B cell (primary cell): ENCODE data around the gene PRRG2. TPM values are rescaled to one million over a fixed set of nuclear protein-coding genes. Genes with fewer than 3 reads are reported as not detected.

ENCODE experiments used
- ATAC-seq: fragments of 200-7000 bp; cut with Tn5 transposase; one replicate; pipeline ENCODE4 v1.10.0; 2021; ENCODE audit warnings: low read depth, mild to moderate bottlenecking, moderate number of reproducible peaks, moderate library complexity
- CTCF ChIA-PET: fragments of 350-600 bp; sonication (Branson Sonifier 250); formaldehyde crosslinking; loops from one replicate; lab custom pipeline; 2021; ENCODE audit warnings: antibody characterized with exemption, inconsistent platforms; lab: Charles Lee
- POLR2A ChIA-PET: fragments of 350-600 bp; sonication (Branson Sonifier 250); formaldehyde crosslinking; loops from one replicate; lab custom pipeline; 2021; ENCODE audit warnings: antibody characterized with exemption; lab: Charles Lee
- DNase-seq: peaks from one replicate; pipeline ENCODE4 v3.0.0; 2013
- H2AFZ ChIP-seq: 2 replicates; pipeline ENCODE4 v1.6.1; 2012; ENCODE audit warnings: mild to moderate bottlenecking, low read depth, low read length; ENCODE audit not compliant: insufficient read depth, poor library complexity, severe bottlenecking
- H3K27ac ChIP-seq, 2 donors: 1 replicate in 1 of 2; 2 replicates in 1 of 2; pipeline ENCODE4 v1.5.1; 2012 to 2013; ENCODE audit warnings: low read length in 2 of 2, mild to moderate bottlenecking in 2 of 2, moderate library complexity in 1 of 2
- H3K27me3 ChIP-seq, 4 experiments: fragments of 200-600 bp in 1 of 4; sonication (generic) in 1 of 4; replicated peaks in 1 of 4; 1 replicate in 2 of 4; 2 replicates in 2 of 4; pipeline versions ENCODE4 v1.6.1 to v1.7.0; 2013 to 2016; ENCODE audit warnings: low read length in 3 of 4, mild to moderate bottlenecking in 2 of 4, mixed read lengths in 1 of 4, moderate library complexity in 1 of 4; ENCODE audit not compliant: insufficient read depth in 4 of 4, control insufficient read depth in 3 of 4; ENCODE audit errors: control extremely low read depth in 1 of 4
- H3K36me3 ChIP-seq, 2 experiments: replicated peaks in 1 of 2; 1 replicate in 1 of 2; 2 replicates in 1 of 2; pipeline versions ENCODE4 v1.6.1 to v1.7.1; 2013; ENCODE audit warnings: low read length in 1 of 2; ENCODE audit not compliant: insufficient read depth in 2 of 2, control insufficient read depth in 1 of 2; ENCODE audit errors: control extremely low read depth in 1 of 2, extremely low read depth in 1 of 2
- H3K4me1 ChIP-seq, 2 donors: fragments of 200-600 bp in 1 of 2; sonication (generic) in 1 of 2; 1 replicate in 1 of 2; 2 replicates in 1 of 2; pipeline versions ENCODE4 v1.5.1 to v1.6.1; 2013 to 2017; ENCODE audit warnings: low read length in 2 of 2; ENCODE audit not compliant: control insufficient read depth in 2 of 2, insufficient read depth in 2 of 2
- H3K4me2 ChIP-seq: replicated peaks from 2 replicates; pipeline ENCODE3; 2012; ENCODE audit warnings: mild to moderate bottlenecking, low read depth, low read length; ENCODE audit not compliant: poor library complexity, severe bottlenecking
- H3K4me3 ChIP-seq, 5 experiments: fragments of 200-600 bp in 1 of 5; sonication (generic) in 1 of 5; 1 replicate in 3 of 5; 2 replicates in 2 of 5; pipeline versions ENCODE4 v1.5.1 to v1.7.0; 2011 to 2016; ENCODE audit warnings: low read length in 4 of 5, mild to moderate bottlenecking in 4 of 5, low read depth in 2 of 5, control low read depth in 1 of 5, moderate library complexity in 1 of 5; ENCODE audit not compliant: insufficient read depth in 1 of 5; ENCODE audit errors: control extremely low read depth in 1 of 5, extremely low read depth in 1 of 5
- H3K79me2 ChIP-seq: fragments of 200-600 bp; sonication (generic); one replicate; pipeline ENCODE4 v1.6.0; 2016; ENCODE audit warnings: low read length; ENCODE audit not compliant: control insufficient read depth, insufficient read depth
- H3K9ac ChIP-seq: fragments of 200-600 bp; sonication (generic); 2 replicates; pipeline ENCODE4 v1.6.1; 2017; ENCODE audit warnings: mild to moderate bottlenecking, low read length, moderate library complexity
- H3K9me3 ChIP-seq, 3 donors: one replicate each; pipeline versions ENCODE4 v1.6.1 to v1.7.1; 2013; ENCODE audit warnings: low read length in 2 of 3; ENCODE audit not compliant: control insufficient read depth in 2 of 3, insufficient read depth in 1 of 3; ENCODE audit errors: control extremely low read depth in 1 of 3
- H4K20me1 ChIP-seq: 2 replicates; pipeline ENCODE4 v1.6.0; 2012; ENCODE audit warnings: mild to moderate bottlenecking, low read length; ENCODE audit not compliant: insufficient read depth, control insufficient read depth, poor library complexity, severe bottlenecking
- H3K27ac Mint-ChIP-seq: one replicate; pipeline ENCODE4 v1.8.0; 2021; ENCODE audit warnings: mixed read lengths
- H3K27me3 Mint-ChIP-seq: one replicate; pipeline ENCODE4 v1.8.0; 2021; ENCODE audit warnings: mixed read lengths
- H3K4me1 Mint-ChIP-seq: one replicate; pipeline ENCODE4 v1.8.0; 2021; ENCODE audit warnings: mixed read lengths
- H3K4me3 Mint-ChIP-seq: one replicate; pipeline ENCODE4 v1.8.0; 2021; ENCODE audit warnings: mixed read lengths
- H3K9me3 Mint-ChIP-seq: one replicate; pipeline ENCODE4 v1.8.0; 2022; ENCODE audit warnings: mixed read lengths; ENCODE audit not compliant: insufficient read depth
- EZH2 ChIP-seq: IDR thresholded peaks from 2 replicates; pipeline ENCODE4 v1.6.1; 2012; ENCODE audit warnings: borderline replicate concordance, low read depth, mild to moderate bottlenecking, moderate library complexity, low read length; ENCODE audit not compliant: insufficient read depth, poor library complexity, severe bottlenecking
- whole genome bisulfite sequencing: methylation state at CpG from one replicate; pipeline ENCODE4 v1.1.5; 2013; ENCODE audit warnings: missing lambda C conversion rate; ENCODE audit not compliant: insufficient coverage; 5-methylcytosine and 5-hydroxymethylcytosine counted together
- intact Hi-C: fragments of 100-400 bp; cut with micrococcal nuclease; formaldehyde crosslinking; loops from one replicate; pipeline ENCODE4 v1.10.0; 2022
- polyA plus RNA-seq: library from polyadenylated mRNA; depleted of rRNA; stranded (reverse); fragments of >200 nt; gene quantifications from 2 replicates; pipeline ENCODE4 v1.2.3, GENCODE V29; 2012
- total RNA-seq, 2 donors: library from RNA; stranded (reverse); fragments of 120-200 nt in 1 of 2; gene quantifications; 1 replicate in 1 of 2; 2 replicates in 1 of 2; pipeline versions ENCODE4 v1.2.3 to v1.2.4, GENCODE V29; 2013 to 2022
- TF ChIP-seq, protein P1 (sequence below): fragments of 200-600 bp; IDR thresholded peaks from one replicate; pipeline ENCODE4 v1.8.0; 2022; ENCODE audit warnings: antibody characterized with exemption, mild to moderate bottlenecking

PRRG2 gene
- total and polyA plus RNA-seq, 2 donors (not counting 1 experiment from before 2014, with no cell fraction given) = 1.1 to 4.4 TPM

DNA sequence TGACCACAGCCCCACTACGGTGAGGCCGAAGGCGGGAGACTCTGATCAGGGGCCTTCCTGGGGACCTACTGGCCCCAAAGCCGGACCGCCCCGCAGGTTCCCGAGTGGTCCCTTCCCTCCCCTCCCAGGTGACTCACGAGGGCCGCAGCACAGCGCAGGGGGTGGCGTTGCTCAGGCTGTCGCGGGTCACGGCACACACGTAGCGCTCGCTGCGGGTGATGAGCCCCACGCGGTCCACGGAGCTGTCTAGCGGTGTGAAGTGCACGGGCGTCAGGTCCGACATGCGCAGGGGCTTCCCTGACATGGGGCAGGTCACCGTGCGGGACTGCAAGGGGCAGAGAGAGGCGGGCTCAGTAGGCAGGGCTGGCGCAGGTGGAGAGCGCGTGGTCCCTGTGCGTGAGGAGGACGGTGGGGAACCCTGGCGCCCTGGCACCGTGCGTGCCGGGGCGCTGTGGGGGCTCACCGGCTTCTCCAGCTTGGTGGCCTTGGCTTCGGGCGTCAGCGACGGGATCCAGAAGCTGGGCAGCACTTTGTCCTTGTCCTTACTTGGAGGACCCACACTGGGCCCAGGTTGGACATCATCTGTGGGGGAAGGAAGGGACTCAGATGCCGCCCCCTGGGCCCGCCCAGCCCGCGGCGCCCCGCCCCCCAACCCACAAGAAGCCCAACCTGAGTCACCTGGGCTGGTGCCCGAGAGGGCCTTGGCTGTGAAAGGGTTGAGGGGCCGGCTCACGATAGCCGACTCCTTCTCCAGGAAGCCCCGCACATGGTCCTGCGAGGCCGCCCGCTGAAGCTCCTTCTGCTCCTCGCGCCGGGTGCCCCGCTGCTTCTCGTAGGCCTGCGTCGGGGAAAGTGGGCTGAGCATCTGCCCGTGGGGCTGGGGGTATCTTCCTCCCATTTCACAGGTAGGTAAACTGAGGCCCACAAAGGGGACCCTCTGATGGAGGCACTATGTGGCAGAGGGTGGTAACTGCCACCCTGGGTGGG, 24.4 kb upstream of the PRRG2 start:
- no peak overlapping the region for H3K9ac ChIP-seq
- H3K9me3 ChIP-seq = no peaks in the 10 kb centered on the region
- no peak overlapping the region for H3K27ac ChIP-seq
- no peak overlapping the region for H3K4me2 ChIP-seq
- H3K4me3 Mint-ChIP-seq = no peak overlapping the region
- no peaks in the 10 kb centered on the region for H4K20me1 ChIP-seq
- H3K36me3 ChIP-seq = peaks cover 4 to 51% of the 10 kb centered on the region in 2 experiments
- ChIA-PET POLR2A (no interaction called here), CTCF (interaction anchor here (1.3 to 5.2 kb wide), 3 partner anchors 10 to 431 kb away, joined by 3 to 42 read pairs (median 5); no protein-coding TSS in a partner anchor)
- WGBS = 99% methylated on average over 58 of the region's 66 CpGs
- no peak overlapping the region for H3K4me3 ChIP-seq
- H3K9me3 Mint-ChIP-seq = no peaks in the 10 kb centered on the region
- no peaks in the 10 kb centered on the region for H3K27me3 ChIP-seq
- no peaks in the 10 kb centered on the region for H3K27me3 Mint-ChIP-seq
- H3K79me2 ChIP-seq = peaks cover 16% of the 10 kb centered on the region
- ATAC-seq (no peak), DNase-seq (no peak)
- H3K4me1 Mint-ChIP-seq = peaks cover 33% of the 10 kb centered on the region
- H3K4me1 ChIP-seq = peaks cover 15 to 36% of the 10 kb centered on the region in 2 donors
- intact Hi-C loops = no loop called here
- H3K27ac Mint-ChIP-seq = no peak overlapping the region
- H2AFZ ChIP-seq = no peak overlapping the region
- TF ChIP-seq, protein P1, sequence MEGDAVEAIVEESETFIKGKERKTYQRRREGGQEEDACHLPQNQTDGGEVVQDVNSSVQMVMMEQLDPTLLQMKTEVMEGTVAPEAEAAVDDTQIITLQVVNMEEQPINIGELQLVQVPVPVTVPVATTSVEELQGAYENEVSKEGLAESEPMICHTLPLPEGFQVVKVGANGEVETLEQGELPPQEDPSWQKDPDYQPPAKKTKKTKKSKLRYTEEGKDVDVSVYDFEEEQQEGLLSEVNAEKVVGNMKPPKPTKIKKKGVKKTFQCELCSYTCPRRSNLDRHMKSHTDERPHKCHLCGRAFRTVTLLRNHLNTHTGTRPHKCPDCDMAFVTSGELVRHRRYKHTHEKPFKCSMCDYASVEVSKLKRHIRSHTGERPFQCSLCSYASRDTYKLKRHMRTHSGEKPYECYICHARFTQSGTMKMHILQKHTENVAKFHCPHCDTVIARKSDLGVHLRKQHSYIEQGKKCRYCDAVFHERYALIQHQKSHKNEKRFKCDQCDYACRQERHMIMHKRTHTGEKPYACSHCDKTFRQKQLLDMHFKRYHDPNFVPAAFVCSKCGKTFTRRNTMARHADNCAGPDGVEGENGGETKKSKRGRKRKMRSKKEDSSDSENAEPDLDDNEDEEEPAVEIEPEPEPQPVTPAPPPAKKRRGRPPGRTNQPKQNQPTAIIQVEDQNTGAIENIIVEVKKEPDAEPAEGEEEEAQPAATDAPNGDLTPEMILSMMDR = no peak
- TF ChIP-seq EZH2 = no peak
